Activated B cell treated with CpG ODN at 0.5 μM for 24 hours (primary cell): ENCODE measurements around the gene BCL10. TPM values are rescaled to one million over a fixed set of nuclear protein-coding genes. Genes with fewer than 3 reads are reported as not detected.

Experiments
- ATAC-seq: fragments of 200-7000 bp; cut with Tn5 transposase; one replicate; pipeline ENCODE4 v1.10.0; 2021; ENCODE audit warnings: low read depth, mild to moderate bottlenecking, moderate library complexity
- CTCF ChIA-PET: fragments of 350-600 bp; sonication (Branson Sonifier 250); formaldehyde crosslinking; loops from one replicate; lab custom pipeline; 2021; ENCODE audit warnings: antibody characterized with exemption; lab: Charles Lee
- POLR2A ChIA-PET: fragments of 350-600 bp; sonication (Branson Sonifier 250); formaldehyde crosslinking; loops from one replicate; lab custom pipeline; 2021; ENCODE audit warnings: antibody characterized with exemption; lab: Charles Lee
- DNase-seq: peaks from one replicate; pipeline ENCODE4 v3.0.0; 2022
- H3K27ac Mint-ChIP-seq: one replicate; pipeline ENCODE4 v1.8.0; 2020; ENCODE audit warnings: mixed read lengths
- H3K27me3 Mint-ChIP-seq: one replicate; pipeline ENCODE4 v1.8.0; 2021; ENCODE audit warnings: mixed read lengths
- H3K36me3 Mint-ChIP-seq: one replicate; pipeline ENCODE4 v1.8.0; 2021; ENCODE audit warnings: low read depth, mixed read lengths
- H3K4me1 Mint-ChIP-seq: one replicate; pipeline ENCODE4 v1.8.0; 2021; ENCODE audit warnings: mixed read lengths
- H3K4me3 Mint-ChIP-seq: one replicate; pipeline ENCODE4 v1.8.0; 2020; ENCODE audit warnings: mild to moderate bottlenecking, mixed read lengths
- H3K9me3 Mint-ChIP-seq: one replicate; pipeline ENCODE4 v1.8.0; 2020; ENCODE audit warnings: mixed read lengths
- intact Hi-C: fragments of 100-400 bp; cut with micrococcal nuclease; formaldehyde crosslinking; loops from one replicate; pipeline ENCODE4 v1.15.1; 2024
- total RNA-seq: library from RNA; stranded (reverse); gene quantifications from 2 replicates; pipeline ENCODE4 v1.2.3, GENCODE V29; 2022
- TF ChIP-seq, protein P1 (sequence below): fragments of 200-600 bp; IDR thresholded peaks from one replicate; pipeline ENCODE4 v1.8.0; 2022; ENCODE audit warnings: antibody characterized with exemption, mild to moderate bottlenecking

Gene BCL10
- total RNA-seq, 1 donor from 2014 or later = 52.5 TPM

GRCh38 chr1:85295006-85295431, 18.6 kb upstream of the BCL10 start:
- TF ChIP-seq, protein P1, sequence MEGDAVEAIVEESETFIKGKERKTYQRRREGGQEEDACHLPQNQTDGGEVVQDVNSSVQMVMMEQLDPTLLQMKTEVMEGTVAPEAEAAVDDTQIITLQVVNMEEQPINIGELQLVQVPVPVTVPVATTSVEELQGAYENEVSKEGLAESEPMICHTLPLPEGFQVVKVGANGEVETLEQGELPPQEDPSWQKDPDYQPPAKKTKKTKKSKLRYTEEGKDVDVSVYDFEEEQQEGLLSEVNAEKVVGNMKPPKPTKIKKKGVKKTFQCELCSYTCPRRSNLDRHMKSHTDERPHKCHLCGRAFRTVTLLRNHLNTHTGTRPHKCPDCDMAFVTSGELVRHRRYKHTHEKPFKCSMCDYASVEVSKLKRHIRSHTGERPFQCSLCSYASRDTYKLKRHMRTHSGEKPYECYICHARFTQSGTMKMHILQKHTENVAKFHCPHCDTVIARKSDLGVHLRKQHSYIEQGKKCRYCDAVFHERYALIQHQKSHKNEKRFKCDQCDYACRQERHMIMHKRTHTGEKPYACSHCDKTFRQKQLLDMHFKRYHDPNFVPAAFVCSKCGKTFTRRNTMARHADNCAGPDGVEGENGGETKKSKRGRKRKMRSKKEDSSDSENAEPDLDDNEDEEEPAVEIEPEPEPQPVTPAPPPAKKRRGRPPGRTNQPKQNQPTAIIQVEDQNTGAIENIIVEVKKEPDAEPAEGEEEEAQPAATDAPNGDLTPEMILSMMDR = no peak
- H3K27me3 Mint-ChIP-seq = no peaks in the 10 kb centered on the region
- intact Hi-C loops = no loop called here
- peaks cover 40% of the 10 kb centered on the region for H3K4me1 Mint-ChIP-seq
- ATAC-seq (no peak), DNase-seq (no peak)
- H3K9me3 Mint-ChIP-seq = no peaks in the 10 kb centered on the region
- ChIA-PET POLR2A (no interaction called here), CTCF (no interaction called here)
- peaks cover 1% of the 10 kb centered on the region for H3K36me3 Mint-ChIP-seq
- H3K4me3 Mint-ChIP-seq = no peak overlapping the region
- H3K27ac Mint-ChIP-seq = no peak overlapping the region

GRCh38 chr1:85290826-85291225, 14.4 kb upstream of the BCL10 start:
- no peak for ATAC-seq
- TF ChIP-seq, protein P1 = no peak
- Mint-ChIP-seq H3K27me3 (no peaks in the 10 kb centered on the region), H3K4me1 (peaks cover 23% of the 10 kb centered on the region), H3K4me3 (no peak overlapping the region), H3K27ac (no peak overlapping the region), H3K9me3 (no peaks in the 10 kb centered on the region), H3K36me3 (peaks cover 6% of the 10 kb centered on the region)
- DNase-seq = no peak
- ChIA-PET POLR2A (no interaction called here), CTCF (no interaction called here)
- intact Hi-C loops = no loop called here

DNA sequence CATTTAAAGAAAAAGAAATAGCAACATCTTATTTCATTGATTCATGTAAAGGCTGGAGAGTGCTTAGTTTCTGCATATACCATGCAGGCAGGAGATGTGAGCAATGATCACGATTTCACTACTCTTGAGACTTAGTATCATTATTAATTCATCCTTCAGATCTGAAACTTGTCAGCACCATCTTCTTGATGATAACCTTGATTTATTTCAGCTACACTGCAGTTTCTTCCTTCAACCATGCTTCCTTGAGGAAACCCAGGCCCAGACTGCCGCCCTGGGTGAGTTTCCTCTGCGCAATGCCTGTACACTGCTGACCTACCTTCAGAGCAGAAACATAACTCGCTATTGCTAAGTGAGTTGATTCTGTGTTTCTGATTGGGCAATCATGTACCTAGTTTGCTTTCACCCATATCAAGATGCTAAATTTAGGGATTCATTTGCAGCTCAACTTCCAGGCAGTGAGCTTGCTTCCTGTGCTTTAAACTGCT, 13.5 kb upstream of the BCL10 start:
- intact Hi-C loops = no loop called here

DNA sequence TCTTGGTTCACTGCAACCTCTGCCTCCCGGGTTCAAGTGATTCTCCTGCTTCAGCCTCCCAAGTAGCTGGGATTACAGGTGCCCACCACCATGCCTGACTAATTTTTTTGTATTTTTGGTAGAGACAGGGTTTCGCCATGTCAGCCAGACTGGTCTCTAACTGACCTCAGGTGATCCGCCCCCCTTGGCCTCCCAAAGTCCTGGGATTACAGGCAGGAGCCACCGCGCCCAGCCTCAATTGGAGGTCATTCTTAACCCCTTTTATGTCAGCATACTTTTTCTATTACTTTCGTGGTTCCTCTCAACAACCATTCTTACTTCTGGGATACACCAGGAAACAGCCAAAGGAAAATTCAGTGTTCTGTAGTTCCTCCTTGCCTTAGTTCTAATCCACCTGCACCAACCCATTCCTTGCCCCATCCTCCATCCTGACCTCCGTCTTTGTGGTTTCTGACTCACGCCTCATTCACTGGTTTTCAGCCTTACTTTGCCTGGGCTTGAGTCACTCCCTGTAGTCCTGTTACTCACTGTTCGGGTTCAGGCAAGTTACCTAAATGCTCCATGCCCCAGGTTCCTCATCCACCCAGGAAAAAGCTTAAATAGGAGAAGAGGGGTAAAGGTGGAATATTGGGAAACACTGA, 12.9 kb upstream of the BCL10 start:
- no peak for DNase-seq
- H3K4me3 Mint-ChIP-seq = no peak overlapping the region
- peak overlapping the region; percentile 54 for H3K27ac Mint-ChIP-seq

More for the DNA sequence above, 13.5 kb upstream of the BCL10 start:
- Mint-ChIP-seq H3K4me3 (no peak overlapping the region), H3K27me3 (no peaks in the 10 kb centered on the region), H3K9me3 (no peaks in the 10 kb centered on the region), H3K27ac (peak overlapping the region; percentile 54), H3K36me3 (peaks cover 8% of the 10 kb centered on the region), H3K4me1 (peaks cover 22% of the 10 kb centered on the region)
- no peak for DNase-seq
- ChIA-PET POLR2A (no interaction called here), CTCF (no interaction called here)
- peak; percentile 25 for ATAC-seq
- TF ChIP-seq, protein P1 = no peak

DNA sequence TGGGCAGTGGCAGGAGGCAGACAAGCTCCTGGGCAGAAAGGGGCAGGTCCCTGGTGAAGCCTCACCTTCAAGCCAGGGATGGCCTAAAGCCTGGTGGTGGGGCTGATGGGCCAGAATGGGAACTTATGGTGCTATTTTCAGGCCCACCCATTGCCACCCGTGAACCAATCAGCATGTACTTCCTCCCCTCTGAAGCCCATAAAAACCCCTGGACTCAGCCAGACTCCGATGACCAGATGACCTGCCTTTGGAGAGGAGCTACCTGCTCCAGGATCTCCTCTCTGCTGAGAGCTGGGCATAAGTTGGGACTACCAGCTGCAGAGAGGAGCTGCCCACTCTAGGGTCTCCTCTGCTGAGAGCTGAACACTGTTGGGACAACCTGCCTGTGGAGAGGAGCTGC, 7.8 kb upstream of the BCL10 start:
- H3K9me3 Mint-ChIP-seq = no peaks in the 10 kb centered on the region
- no peak overlapping the region for H3K27ac Mint-ChIP-seq
- H3K36me3 Mint-ChIP-seq = peaks cover 15% of the 10 kb centered on the region
- CTCF ChIA-PET = no interaction called here
- H3K4me3 Mint-ChIP-seq = no peak overlapping the region
- POLR2A ChIA-PET = interaction anchor here (0.6 to 2.3 kb wide), 2 partner anchors 8 to 12 kb away, joined by 5 to 11 read pairs; partner anchors contain the start of gene BCL10
- DNase-seq (no peak), ATAC-seq (no peak)
- peaks cover 6% of the 10 kb centered on the region for H3K4me1 Mint-ChIP-seq
- TF ChIP-seq, protein P1 = no peak
- H3K27me3 Mint-ChIP-seq = no peaks in the 10 kb centered on the region
- intact Hi-C loops = no loop called here

More for the DNA sequence above, 12.9 kb upstream of the BCL10 start:
- Mint-ChIP-seq H3K9me3 (no peaks in the 10 kb centered on the region), H3K36me3 (peaks cover 7% of the 10 kb centered on the region), H3K27me3 (no peaks in the 10 kb centered on the region), H3K4me1 (peaks cover 20% of the 10 kb centered on the region)
- intact Hi-C loops = no loop called here
- ChIA-PET POLR2A (no interaction called here), CTCF (no interaction called here)
- ATAC-seq = no peak
- TF ChIP-seq, protein P1 = no peak
